ENCODE measurements around the gene ZNF341. TPM values are rescaled to one million over a fixed set of nuclear protein-coding genes. Genes with fewer than 3 reads are reported as not detected.

The ZNF341 gene
- polyA plus RNA-seq, 1 donor from 2014 or later, result 1.2 TPM

DNA sequence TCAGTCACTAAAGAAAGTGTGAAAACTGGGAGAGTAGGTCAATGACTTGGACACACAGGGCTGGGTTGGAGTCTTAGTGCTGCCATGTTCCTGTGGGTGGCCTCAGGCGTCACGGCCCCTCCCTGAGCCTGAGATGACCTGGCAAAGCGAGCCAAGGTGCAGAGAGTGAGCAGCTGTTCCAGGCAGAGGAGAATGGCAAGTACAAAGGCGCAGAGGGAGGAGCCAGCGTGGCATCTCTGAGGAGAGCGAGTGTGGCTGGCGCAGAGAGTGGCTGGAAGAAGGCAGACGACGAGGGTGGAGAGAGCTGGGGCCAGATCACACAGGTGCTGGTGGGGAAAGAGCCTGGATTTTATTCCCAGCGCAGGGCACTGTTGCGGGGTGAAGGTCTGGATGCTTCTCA, 58.8 kb downstream of the ZNF341 start:
- Histone ChIP-seq H3K27ac (ENCODE audit: low read length) (no peak overlapping the region), H3F3A (ENCODE audit: insufficient read depth, low read length, poor library complexity, severe bottlenecking) (no peaks in the 10 kb centered on the region), H3K4me2 (ENCODE audit: low read length) (no peak overlapping the region), H3K9me2 (ENCODE audit: insufficient read depth, low read length) (no peaks in the 10 kb centered on the region), H3K9me3 (ENCODE audit: low read length) (no peaks in the 10 kb centered on the region), H4K20me1 (ENCODE audit: insufficient read depth) (no peaks in the 10 kb centered on the region), H3K9ac (ENCODE audit: low read length) (no peak overlapping the region), H2AFZ (ENCODE audit: low read depth, low read length) (no peak overlapping the region), H3K4me3 (ENCODE audit: low read length) (no peak overlapping the region), H3K79me2 (replicated peaks; ENCODE audit: insufficient read depth, low read length) (no peaks in the 10 kb centered on the region), H3K27me3 (ENCODE audit: insufficient read depth, low read depth, low read length) (no peaks in the 10 kb centered on the region), H3K36me3 (ENCODE audit: insufficient read depth, low read length) (no peaks in the 10 kb centered on the region)
- TF ChIP-seq SMC3 (conservative IDR thresholded peaks at IDR 0.05; ENCODE audit: poor library complexity), result no peak
- TF ChIP-seq, protein P1, sequence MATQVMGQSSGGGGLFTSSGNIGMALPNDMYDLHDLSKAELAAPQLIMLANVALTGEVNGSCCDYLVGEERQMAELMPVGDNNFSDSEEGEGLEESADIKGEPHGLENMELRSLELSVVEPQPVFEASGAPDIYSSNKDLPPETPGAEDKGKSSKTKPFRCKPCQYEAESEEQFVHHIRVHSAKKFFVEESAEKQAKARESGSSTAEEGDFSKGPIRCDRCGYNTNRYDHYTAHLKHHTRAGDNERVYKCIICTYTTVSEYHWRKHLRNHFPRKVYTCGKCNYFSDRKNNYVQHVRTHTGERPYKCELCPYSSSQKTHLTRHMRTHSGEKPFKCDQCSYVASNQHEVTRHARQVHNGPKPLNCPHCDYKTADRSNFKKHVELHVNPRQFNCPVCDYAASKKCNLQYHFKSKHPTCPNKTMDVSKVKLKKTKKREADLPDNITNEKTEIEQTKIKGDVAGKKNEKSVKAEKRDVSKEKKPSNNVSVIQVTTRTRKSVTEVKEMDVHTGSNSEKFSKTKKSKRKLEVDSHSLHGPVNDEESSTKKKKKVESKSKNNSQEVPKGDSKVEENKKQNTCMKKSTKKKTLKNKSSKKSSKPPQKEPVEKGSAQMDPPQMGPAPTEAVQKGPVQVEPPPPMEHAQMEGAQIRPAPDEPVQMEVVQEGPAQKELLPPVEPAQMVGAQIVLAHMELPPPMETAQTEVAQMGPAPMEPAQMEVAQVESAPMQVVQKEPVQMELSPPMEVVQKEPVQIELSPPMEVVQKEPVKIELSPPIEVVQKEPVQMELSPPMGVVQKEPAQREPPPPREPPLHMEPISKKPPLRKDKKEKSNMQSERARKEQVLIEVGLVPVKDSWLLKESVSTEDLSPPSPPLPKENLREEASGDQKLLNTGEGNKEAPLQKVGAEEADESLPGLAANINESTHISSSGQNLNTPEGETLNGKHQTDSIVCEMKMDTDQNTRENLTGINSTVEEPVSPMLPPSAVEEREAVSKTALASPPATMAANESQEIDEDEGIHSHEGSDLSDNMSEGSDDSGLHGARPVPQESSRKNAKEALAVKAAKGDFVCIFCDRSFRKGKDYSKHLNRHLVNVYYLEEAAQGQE (IDR thresholded peaks at IDR 0.05; ENCODE audit: borderline replicate concordance), result no peak
- TF ChIP-seq RAD21 (conservative IDR thresholded peaks at IDR 0.05), result no peak
- TF ChIP-seq, protein P2, sequence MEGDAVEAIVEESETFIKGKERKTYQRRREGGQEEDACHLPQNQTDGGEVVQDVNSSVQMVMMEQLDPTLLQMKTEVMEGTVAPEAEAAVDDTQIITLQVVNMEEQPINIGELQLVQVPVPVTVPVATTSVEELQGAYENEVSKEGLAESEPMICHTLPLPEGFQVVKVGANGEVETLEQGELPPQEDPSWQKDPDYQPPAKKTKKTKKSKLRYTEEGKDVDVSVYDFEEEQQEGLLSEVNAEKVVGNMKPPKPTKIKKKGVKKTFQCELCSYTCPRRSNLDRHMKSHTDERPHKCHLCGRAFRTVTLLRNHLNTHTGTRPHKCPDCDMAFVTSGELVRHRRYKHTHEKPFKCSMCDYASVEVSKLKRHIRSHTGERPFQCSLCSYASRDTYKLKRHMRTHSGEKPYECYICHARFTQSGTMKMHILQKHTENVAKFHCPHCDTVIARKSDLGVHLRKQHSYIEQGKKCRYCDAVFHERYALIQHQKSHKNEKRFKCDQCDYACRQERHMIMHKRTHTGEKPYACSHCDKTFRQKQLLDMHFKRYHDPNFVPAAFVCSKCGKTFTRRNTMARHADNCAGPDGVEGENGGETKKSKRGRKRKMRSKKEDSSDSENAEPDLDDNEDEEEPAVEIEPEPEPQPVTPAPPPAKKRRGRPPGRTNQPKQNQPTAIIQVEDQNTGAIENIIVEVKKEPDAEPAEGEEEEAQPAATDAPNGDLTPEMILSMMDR (IDR thresholded peaks at IDR 0.05; ENCODE audit: poor library complexity, severe bottlenecking), result no peak
- TF ChIP-seq MXI1 (conservative IDR thresholded peaks at IDR 0.05; ENCODE audit: poor library complexity, severe bottlenecking), result no peak
- no peak for TF ChIP-seq EP300 (conservative IDR thresholded peaks at IDR 0.05; ENCODE audit: poor library complexity, severe bottlenecking)
- TF ChIP-seq POLR2AphosphoS5 (IDR thresholded peaks at IDR 0.05), result no peak
- no peak for TF ChIP-seq EZH2 (IDR thresholded peaks at IDR 0.05; ENCODE audit: borderline replicate concordance, insufficient read depth, low read length, poor library complexity, severe bottlenecking)
- TF ChIP-seq TAF1 (IDR thresholded peaks at IDR 0.05; ENCODE audit: low read depth), result no peak

DNA sequence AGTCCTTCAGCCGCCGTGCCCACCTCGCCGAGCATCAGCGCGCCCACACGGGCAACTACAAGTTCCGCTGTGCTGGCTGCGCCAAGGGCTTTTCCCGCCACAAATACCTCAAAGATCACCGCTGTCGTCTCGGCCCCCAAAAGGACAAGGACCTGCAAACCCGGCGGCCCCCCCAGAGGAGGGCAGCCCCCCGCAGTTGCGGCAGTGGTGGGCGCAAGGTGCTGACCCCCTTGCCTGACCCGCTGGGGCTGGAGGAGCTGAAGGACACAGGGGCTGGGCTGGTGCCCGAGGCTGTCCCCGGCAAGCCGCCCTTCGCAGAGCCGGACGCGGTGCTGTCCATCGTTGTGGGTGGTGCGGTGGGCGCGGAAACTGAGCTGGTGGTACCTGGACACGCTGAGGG, 59.2 kb downstream of the ZNF341 start:
- H3F3A ChIP-seq (ENCODE audit: insufficient read depth, low read length, poor library complexity, severe bottlenecking), result no peaks in the 10 kb centered on the region
- no peaks in the 10 kb centered on the region for H4K20me1 ChIP-seq (ENCODE audit: insufficient read depth)
- H3K9ac ChIP-seq (ENCODE audit: low read length), result no peak overlapping the region
- H3K79me2 ChIP-seq (replicated peaks; ENCODE audit: insufficient read depth, low read length), result no peaks in the 10 kb centered on the region
- H3K9me3 ChIP-seq (ENCODE audit: low read length), result no peaks in the 10 kb centered on the region
- no peaks in the 10 kb centered on the region for H3K36me3 ChIP-seq (ENCODE audit: insufficient read depth, low read length)
- H2AFZ ChIP-seq (ENCODE audit: low read depth, low read length), result no peak overlapping the region
- H3K27me3 ChIP-seq (ENCODE audit: insufficient read depth, low read depth, low read length), result no peaks in the 10 kb centered on the region
- no peak overlapping the region for H3K4me2 ChIP-seq (ENCODE audit: low read length)
- H3K27ac ChIP-seq (ENCODE audit: low read length), result no peak overlapping the region
- no peak overlapping the region for H3K4me3 ChIP-seq (ENCODE audit: low read length)
- no peaks in the 10 kb centered on the region for H3K9me2 ChIP-seq (ENCODE audit: insufficient read depth, low read length)
- no peak for TF ChIP-seq SMC3 (conservative IDR thresholded peaks at IDR 0.05; ENCODE audit: poor library complexity)
- TF ChIP-seq RAD21 (conservative IDR thresholded peaks at IDR 0.05), result no peak
- TF ChIP-seq EZH2 (IDR thresholded peaks at IDR 0.05; ENCODE audit: borderline replicate concordance, insufficient read depth, low read length, poor library complexity, severe bottlenecking), result no peak
- TF ChIP-seq POLR2AphosphoS5 (IDR thresholded peaks at IDR 0.05), result no peak
- no peak for TF ChIP-seq TAF1 (IDR thresholded peaks at IDR 0.05; ENCODE audit: low read depth)
- TF ChIP-seq MXI1 (conservative IDR thresholded peaks at IDR 0.05; ENCODE audit: poor library complexity, severe bottlenecking), result no peak
- no peak for TF ChIP-seq EP300 (conservative IDR thresholded peaks at IDR 0.05; ENCODE audit: poor library complexity, severe bottlenecking)
- TF ChIP-seq, protein P2 (IDR thresholded peaks at IDR 0.05; ENCODE audit: poor library complexity, severe bottlenecking), result no peak
- TF ChIP-seq, protein P1 (IDR thresholded peaks at IDR 0.05; ENCODE audit: borderline replicate concordance), result no peak

Measured in neural cell (in vitro differentiated cells).